ENCODE measurements around the gene DIP2C.

DIP2C gene

DNA sequence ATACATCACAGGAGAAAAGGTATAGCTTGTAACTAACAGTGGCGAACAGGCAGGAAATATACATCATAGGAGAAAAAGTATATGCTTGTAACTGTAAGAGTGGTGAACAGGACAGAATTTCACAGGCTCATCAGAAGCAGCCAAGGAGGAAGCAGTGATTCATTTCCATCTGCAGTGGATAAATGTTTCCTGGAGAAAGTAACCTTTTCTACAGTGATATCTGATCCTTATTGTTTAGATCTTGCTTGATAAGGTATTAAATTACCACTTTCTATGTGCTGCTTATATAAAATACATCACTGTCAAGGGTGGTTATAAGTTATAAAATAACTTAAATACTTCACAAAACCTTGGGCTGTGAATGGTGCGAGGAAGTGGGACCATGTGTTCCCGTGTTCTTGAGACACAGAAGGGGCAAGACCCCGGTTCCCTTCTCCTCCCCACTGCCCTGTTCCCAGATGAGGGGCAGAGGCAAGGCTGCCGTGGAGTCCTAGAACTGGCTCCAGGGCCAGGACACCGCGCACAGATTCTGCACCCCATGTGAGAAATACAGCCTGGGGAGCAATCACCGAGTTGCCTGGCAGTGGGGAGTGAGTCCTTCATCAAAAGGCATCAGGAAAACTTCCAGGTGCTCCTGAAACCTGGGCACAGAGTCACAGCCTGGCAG is 135.2 kb downstream of the DIP2C start:
- no peak for DNase-seq (ENCODE audit: low spot score)

- DNase-seq (ENCODE audit: low spot score), result no peak
These were observed 136.2 kb downstream of the DIP2C start for GRCh38 chr10:553233-553632.

DNA sequence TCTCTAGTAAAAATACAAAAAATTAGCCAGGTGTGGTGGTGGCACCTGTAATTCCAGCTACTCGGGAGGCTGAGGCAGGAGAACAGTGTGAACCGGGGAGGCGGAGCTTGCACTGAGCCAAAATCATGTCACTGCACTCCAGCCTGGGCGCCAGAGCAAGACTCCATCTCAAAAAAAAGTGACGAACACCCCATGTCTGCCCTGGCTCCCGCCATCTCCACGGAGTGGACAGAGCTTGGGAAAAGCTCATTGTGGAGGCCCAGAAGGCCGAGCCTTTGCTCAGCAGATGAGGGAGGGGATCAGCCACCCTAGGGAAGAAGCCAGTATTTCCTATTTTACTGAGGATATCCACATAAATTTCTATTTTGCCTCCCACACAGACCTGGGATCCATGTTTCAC is 136.8 kb downstream of the DIP2C start:
- DNase-seq (ENCODE audit: low spot score), result no peak

DNA sequence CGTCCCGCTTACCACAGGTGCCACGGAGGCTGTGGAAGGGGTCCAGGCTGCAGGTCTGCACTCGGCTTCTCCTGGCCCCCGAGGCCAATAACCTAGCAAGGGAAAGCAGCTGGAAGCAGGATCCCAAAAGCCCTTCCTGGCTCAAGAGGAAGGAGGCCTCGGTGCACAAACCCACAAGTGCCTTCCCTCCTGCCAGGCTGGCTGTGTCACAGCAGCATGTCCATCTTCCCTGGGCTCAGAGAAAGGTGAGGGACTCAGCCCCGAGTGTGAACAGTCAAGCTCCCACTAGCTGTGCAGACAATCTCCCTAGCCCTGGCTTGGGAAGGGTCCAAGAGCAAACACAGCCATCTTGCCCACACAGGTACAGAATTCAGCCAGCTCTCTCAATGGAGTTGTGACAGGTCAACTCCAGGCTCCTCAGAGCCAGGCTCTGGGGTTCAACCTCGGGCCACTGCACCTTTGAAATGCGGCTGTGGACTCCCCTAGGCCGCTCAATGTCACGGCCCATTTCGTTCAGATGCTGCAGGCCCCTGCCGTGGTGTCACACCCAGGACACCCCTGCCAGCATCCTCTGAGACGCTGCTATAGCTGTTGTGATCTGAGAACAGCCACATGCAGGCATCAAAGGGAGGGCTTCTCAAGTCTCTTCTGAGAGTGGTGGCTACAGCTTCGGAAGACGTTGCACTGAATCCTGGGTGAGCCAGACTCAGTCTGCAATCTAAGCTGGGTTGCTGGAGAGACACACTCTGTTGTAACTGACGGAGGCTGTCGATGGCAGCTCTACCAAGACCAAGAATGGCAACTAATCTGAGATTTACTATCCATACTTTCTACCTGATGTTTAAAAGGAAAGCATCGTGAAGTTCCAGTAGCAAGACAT is 137.9 kb downstream of the DIP2C start:
- DNase-seq (ENCODE audit: low spot score), result no peak

GRCh38 chr10:550665-551372 is 138.6 kb downstream of the DIP2C start:
- no peak for DNase-seq (ENCODE audit: low spot score)

DNA sequence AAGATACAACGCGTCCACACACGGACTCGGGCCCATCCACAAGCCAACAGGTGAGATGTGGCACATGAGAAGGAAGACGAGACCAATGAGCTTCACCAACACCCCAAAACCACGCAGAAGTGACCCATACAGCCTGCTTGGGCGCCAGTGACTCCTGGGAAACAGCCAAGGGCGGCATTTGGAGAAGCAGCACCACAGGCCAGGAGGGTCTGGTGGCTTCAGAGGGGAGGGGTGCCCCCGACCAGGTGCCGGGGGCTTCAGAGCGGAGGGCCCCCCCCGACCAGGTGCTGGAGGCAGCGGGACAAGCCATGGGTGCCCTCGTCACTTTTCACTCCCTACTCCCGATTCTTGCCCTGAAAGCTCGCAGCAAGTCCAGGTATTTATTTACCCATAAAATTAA is 140.1 kb downstream of the DIP2C start:
- DNase-seq (ENCODE audit: low spot score), result no peak

DNA sequence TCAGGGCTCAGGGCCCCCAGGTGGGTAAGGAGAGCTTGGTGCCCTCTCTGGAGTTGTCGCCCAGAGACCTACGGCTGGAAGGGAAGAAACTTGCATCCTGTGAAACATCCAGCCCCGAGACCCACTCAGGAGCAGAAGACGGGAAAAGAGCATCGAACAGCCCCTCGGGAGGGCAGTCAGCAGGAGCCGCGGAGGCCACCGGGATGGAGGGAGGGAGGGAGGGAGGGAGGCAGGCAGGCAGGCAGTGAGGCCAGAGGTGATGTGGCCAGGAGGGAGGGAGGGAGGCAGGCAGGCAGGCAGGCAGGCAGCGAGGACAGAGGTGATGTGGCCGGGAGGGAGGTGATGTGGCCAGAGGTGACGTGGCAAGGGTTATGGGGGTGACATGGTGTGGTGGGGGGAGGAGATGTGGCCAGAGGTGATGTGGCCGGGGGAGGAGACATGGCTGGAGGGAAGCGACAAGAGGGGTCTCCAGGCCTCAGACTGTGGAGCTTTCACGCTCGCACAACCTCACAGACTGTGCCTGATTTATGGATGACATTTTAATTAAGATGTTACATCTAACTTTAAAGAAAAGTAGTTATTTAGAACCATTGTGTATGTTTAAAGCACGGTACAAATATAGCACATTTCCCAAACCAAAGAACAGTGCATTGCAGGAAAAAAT is 141.1 kb downstream of the DIP2C start:
- peak; percentile 45 for DNase-seq (ENCODE audit: low spot score)

- peak; percentile 68 for DNase-seq (ENCODE audit: low spot score)
These were observed 141.8 kb downstream of the DIP2C start for GRCh38 chr10:547591-548081.

DNA sequence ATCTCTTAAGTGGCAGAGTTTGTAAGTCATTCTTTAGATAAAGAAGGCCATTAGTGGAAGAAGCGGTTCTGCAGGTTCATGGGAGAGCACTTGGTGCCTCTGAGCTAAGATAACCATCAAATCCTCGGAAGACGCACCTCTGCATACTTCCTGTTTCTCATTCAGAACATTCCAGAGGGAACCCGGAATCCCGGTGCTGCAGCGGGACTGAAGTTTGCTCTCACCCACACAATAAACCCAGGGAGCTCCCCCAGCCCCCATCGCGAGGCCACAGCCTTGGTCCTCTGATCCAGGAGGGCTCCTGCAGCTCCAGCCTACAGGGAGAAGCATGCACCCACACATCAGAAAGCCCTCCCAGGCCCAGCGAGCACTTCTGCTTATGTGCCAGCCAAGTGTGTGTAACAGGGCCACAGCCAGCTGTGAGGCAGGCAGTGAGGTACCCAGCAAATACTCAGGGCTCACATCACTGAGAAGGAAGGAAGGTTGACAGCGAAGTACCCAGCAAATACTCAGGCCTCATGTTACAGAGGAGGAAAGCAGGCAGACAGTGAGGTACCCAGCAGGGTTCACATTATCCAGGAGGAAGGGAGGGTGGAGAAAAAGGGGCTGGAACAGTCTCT is 142.4 kb downstream of the DIP2C start:
- DNase-seq (ENCODE audit: low spot score), result no peak

- DNase-seq (ENCODE audit: low spot score), result no peak
These were observed 143.0 kb downstream of the DIP2C start for GRCh38 chr10:546451-546850.

DNA sequence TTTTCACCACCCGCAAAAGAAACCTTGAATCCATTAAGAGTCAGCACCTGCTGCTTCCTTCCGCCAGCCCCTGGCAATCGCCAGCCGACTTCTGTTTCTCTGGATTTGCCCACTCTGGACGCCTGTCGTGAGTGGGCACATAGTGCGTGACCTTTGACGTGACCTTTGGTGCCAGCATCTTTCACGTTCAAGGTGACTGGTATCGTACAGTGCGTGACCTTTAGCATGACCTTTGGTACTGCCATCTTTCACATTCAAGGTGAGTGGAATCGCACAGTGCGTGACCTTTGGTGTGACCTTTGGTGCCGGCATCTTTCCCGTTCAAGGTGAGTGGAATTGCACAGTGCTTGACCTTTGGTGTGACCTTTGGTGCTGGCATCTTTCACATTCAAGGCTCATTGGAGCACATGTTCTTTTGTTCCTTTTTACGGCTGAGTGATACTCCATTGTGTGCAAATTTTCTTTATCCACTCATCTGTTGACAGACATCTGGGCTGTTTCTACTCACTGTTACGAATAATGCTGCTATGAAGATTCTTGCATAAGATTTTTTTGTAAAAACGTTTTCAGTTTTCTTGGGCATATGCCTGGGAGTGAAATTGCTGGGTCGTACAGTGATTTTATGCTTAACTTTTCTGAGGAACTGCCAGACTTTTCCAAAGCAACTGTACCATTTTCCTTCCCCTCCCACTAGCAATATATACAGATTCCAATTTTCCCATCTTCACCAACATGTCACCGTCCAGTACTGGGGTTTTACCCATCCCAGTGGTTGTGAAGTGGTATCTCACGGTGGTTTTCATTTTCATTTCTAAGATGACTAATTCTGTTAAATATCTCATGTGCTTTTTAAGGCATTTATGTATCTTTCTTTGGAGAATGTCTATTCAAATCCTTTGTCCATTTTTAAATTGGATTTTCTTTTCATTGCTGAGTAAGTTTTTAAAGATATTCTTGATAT is 145.3 kb downstream of the DIP2C start:
- DNase-seq (ENCODE audit: low spot score), result no peak

DNA sequence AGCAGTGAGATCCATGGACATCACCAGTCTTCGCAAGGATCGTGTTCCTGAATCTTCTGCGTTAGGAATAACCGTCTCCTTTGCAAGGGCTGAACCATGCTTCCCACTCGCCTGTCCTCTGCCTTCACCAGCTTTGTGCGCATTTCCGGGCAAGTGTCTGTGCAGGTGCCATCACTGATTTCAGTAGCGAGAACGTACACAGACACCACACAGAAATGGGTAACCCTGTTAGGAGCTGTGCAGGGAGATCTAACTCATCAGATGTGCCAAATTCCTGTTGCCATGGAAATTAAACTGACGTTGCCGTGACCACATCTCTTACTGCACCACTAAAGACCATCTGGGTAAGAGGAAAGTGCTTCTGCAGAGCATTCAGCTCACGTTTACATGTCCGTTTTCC is 146.3 kb downstream of the DIP2C start:
- DNase-seq (ENCODE audit: low spot score), result peak; percentile 60

- no peak for DNase-seq (ENCODE audit: low spot score)
These were observed 147.6 kb downstream of the DIP2C start for GRCh38 chr10:541750-542371.

DNA sequence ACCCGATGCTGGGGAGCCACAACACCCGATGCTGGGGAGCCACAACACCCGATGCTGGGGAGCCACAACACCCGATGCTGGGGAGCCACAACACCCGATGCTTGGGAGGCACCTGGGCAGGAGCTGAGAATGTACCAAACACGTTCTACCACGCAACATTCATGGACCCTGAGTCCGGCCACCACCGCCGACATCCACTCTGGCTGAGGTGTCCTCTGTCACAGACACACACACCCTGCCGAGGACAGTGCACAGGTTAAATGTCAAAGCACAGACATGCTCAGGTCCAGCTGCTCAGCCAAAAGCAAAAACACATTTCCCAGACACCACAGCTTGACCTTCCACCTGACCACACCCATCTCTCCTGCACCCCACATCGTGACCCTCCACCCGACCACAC is 148.4 kb downstream of the DIP2C start:
- DNase-seq (ENCODE audit: low spot score), result no peak

DNA sequence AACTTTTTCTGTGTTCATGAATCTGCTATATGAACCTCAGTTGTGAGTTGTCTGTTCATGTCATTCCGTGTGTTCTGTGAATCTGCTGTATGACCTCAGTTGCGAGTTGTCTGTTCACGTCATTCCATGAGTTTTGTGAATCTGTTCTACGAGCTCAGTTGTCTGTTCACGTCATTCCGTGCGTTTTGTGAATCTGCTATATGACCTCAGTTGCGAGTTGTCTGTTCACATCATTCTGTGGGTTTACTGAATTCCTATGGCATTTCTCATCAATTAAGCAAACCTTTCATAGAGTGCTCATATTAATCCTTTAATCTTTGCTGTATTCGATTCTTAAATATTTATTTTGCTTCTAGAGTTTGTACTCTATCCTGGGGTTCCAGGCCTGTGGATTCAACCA is 150.6 kb downstream of the DIP2C start:
- no peak for DNase-seq (ENCODE audit: low spot score)

DNA sequence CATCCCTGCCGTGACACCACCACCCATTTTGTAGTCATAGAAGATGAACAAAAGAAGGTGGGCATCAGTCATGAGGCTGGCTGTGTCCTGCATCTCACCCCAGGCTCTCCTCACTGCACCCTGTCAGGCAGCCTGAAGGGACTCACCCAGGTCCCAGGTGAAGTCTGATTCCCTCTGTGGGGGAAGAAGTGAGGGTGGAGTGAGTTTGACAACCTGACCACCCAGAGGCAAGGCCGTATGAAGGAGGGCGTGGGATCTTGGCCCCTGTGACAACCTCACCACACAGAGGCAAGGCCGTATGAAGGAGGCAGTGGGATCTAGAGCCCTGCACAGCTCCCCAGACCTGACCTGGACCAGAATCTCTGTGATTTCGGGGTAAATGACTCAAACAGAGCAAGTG is 152.5 kb downstream of the DIP2C start:
- no peak for DNase-seq (ENCODE audit: low spot score)

DNA sequence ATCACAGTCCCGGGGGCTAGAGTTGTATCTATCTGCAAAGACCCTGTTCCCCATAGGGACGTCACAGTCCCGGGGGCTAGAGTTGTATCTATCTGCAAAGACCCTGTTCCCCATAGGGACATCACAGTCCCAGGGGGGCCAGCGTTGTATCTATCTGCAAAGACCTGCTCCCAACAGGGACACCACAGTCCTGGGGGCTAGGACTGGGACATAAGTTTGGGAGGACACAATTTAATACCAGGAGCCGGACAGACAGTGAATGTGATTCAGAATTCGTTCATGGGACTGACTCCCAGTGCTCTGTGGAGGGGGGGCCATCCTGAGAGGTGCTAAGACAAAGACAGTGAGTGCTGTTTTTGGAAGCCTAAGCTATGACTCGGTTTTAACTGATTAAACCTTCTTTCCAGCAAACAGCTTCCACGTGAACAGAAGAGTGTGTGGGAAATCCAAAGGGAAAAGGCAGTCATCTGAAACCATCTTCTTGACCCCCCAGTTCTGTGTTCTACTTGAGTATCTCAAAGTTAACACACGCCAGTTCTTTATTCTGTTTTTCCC is 153.0 kb downstream of the DIP2C start:
- DNase-seq (ENCODE audit: low spot score), result no peak

GRCh38 chr10:535952-536351 is 153.5 kb downstream of the DIP2C start:
- DNase-seq (ENCODE audit: low spot score), result no peak

DNA sequence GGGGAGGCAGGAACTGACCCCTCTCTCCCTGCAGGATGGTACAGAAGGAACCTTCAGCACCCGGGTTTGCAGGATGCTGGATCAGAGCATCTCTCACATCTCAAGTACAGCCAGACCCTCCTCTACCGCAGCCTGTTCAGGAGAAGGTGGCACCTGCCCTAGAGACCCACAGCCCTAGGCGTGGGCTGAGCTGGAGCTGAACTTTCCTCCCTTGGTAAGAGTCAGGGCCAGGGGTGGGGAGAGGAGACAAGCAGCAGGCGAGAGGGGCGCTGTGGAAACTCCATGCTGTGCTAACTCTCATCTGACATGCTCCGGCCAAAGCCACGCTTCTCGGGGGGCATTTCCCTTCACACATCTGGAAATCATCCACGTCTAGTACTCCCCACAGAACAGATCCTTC is 154.4 kb downstream of the DIP2C start:
- no peak for DNase-seq (ENCODE audit: low spot score)
